CD4-positive, CD25-positive, alpha-beta regulatory T cell (primary cell): ENCODE data around the gene TTC9B. TPM values are rescaled to one million over a fixed set of nuclear protein-coding genes. Genes with fewer than 3 reads are reported as not detected.

ENCODE experiments used
- ATAC-seq, 2 donors: fragments of 150-1000 bp; cut with Tn5 transposase; one replicate each; pipeline ENCODE4 v1.10.0; 2021; ENCODE audit warnings: low read depth in 2 of 2, moderate number of reproducible peaks in 2 of 2, moderate library complexity in 1 of 2
- DNase-seq, 3 donors: peaks; one replicate each; pipeline versions ENCODE4 v3.0.0 to v3.0.0-alpha.2; 2012 to 2022; ENCODE audit warnings: mixed read lengths in 1 of 3
- H3K27ac ChIP-seq: one replicate; pipeline ENCODE4 v1.7.0; 2013; ENCODE audit warnings: mild to moderate bottlenecking, low read length; ENCODE audit not compliant: insufficient read depth, poor library complexity, severe bottlenecking
- H3K27me3 ChIP-seq: one replicate; pipeline ENCODE4 v1.7.0; 2013; ENCODE audit warnings: low read length; ENCODE audit not compliant: control insufficient read depth, insufficient read depth
- H3K36me3 ChIP-seq: one replicate; pipeline ENCODE4 v1.7.0; 2013; ENCODE audit warnings: mild to moderate bottlenecking, low read length, moderate library complexity; ENCODE audit not compliant: control insufficient read depth, insufficient read depth
- H3K4me1 ChIP-seq: 2 replicates; pipeline ENCODE4 v1.7.0; 2013; ENCODE audit warnings: mild to moderate bottlenecking, low read length; ENCODE audit not compliant: insufficient read depth, control insufficient read depth, poor library complexity, severe bottlenecking
- H3K4me3 ChIP-seq: one replicate; pipeline ENCODE4 v1.7.0; 2013; ENCODE audit warnings: low read depth, mild to moderate bottlenecking, low read length, moderate library complexity
- H3K9me3 ChIP-seq, 2 experiments: 1 replicate in 1 of 2; 2 replicates in 1 of 2; pipeline ENCODE4 v1.7.0; 2013; ENCODE audit warnings: low read length in 2 of 2, mild to moderate bottlenecking in 1 of 2, moderate library complexity in 1 of 2; ENCODE audit not compliant: control insufficient read depth in 2 of 2
- H3K27ac Mint-ChIP-seq, 3 donors: one replicate each; pipeline ENCODE4 v1.8.0; 2020 to 2022; ENCODE audit warnings: mild to moderate bottlenecking in 3 of 3, mixed read lengths in 3 of 3, moderate library complexity in 2 of 3
- H3K27me3 Mint-ChIP-seq: one replicate; pipeline ENCODE4 v1.8.0; 2022; ENCODE audit warnings: mild to moderate bottlenecking, mixed read lengths
- H3K36me3 Mint-ChIP-seq: one replicate; pipeline ENCODE4 v1.8.0; 2020; ENCODE audit warnings: mixed read lengths
- H3K4me1 Mint-ChIP-seq, 4 donors: one replicate each; pipeline ENCODE4 v1.8.0; 2020 to 2022; ENCODE audit warnings: mixed read lengths in 4 of 4, mild to moderate bottlenecking in 1 of 4
- H3K4me3 Mint-ChIP-seq, 4 donors: one replicate each; pipeline ENCODE4 v1.8.0; 2020 to 2022; ENCODE audit warnings: mild to moderate bottlenecking in 4 of 4, mixed read lengths in 4 of 4, moderate library complexity in 3 of 4
- H3K9me3 Mint-ChIP-seq, 7 donors: one replicate each; pipeline ENCODE4 v1.8.0; 2020 to 2022; ENCODE audit warnings: mixed read lengths in 7 of 7, mild to moderate bottlenecking in 3 of 7, moderate library complexity in 2 of 7
- polyA plus RNA-seq, 4 donors: library from polyadenylated mRNA; unstranded; fragments of 300-500 nt; fragmentation: Illumina TruSeq; gene quantifications; one replicate each; pipeline ENCODE4 v1.2.3, GENCODE V29; 2021
- total RNA-seq: library from RNA; stranded (reverse); gene quantifications from one replicate; pipeline ENCODE4 v1.2.3, GENCODE V29; 2022

The TTC9B gene
- total and polyA plus RNA-seq, 5 donors from 2014 or later = not detected

DNA sequence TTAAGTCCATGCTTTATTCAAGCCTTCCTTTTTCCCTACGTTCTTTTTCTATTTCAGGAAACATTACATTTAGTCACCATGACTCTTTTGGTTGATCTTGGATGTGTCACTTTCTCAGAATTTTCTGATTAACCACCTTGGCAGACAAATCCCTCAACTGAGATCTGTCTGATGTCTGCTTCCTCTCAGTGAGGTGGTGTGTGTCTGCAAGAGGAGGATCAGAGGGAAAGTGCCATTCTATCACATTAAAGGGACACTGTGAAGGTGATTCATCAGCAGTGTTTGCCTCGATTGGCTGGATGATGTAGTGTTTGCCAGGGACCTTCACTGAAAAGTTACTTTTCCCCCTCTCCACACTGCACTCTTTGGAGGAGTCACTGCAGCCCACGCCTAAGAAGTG lies 11.3 kb upstream of the TTC9B start:
- H3K27me3 Mint-ChIP-seq = peaks cover 36% of the 10 kb centered on the region
- no peak overlapping the region for H3K4me3 ChIP-seq
- peaks cover 11% of the 10 kb centered on the region for H3K27me3 ChIP-seq
- DNase-seq = no peak
- peaks cover 8 to 17% (median 10%) of the 10 kb centered on the region in 4 donors for H3K4me1 Mint-ChIP-seq
- H3K36me3 ChIP-seq = no peaks in the 10 kb centered on the region
- H3K36me3 Mint-ChIP-seq = no peaks in the 10 kb centered on the region
- no peak overlapping the region for H3K4me3 Mint-ChIP-seq
- H3K9me3 Mint-ChIP-seq = peaks cover 0 to 5% (median 3%) of the 10 kb centered on the region in 7 donors
- peak; percentile 43 to 44 for ATAC-seq
- peaks cover 0 to 2% of the 10 kb centered on the region in 2 experiments for H3K9me3 ChIP-seq
- no peak overlapping the region for H3K27ac Mint-ChIP-seq
- H3K27ac ChIP-seq = no peak overlapping the region
- peaks cover 10% of the 10 kb centered on the region for H3K4me1 ChIP-seq

DNA sequence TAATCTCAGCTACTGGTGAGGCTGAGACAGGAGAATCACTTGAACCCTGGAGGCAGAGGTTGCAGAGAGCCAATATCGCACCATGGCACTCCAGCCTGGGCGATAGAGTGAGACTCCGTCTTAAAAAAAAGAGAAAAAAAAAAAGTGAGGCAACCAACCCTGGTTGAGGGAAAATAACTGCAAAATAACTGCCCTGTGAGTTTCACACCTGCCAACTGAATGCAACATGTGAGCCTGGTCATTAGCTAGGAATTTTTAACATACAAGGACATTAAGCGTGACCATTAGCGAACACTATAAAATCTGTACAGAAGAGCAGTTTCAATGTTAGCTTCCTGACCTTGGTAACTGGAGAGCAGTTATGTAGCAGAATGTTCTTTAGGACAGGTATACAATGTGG lies 10.7 kb upstream of the TTC9B start:
- H3K36me3 Mint-ChIP-seq = no peaks in the 10 kb centered on the region
- peaks cover 8 to 17% (median 12%) of the 10 kb centered on the region in 4 donors for H3K4me1 Mint-ChIP-seq
- no peaks in the 10 kb centered on the region for H3K36me3 ChIP-seq
- peaks cover 10% of the 10 kb centered on the region for H3K4me1 ChIP-seq
- peaks cover 11% of the 10 kb centered on the region for H3K27me3 ChIP-seq
- DNase-seq (no peak), ATAC-seq (no peak)
- H3K4me3 ChIP-seq = no peak overlapping the region
- no peak overlapping the region for H3K27ac Mint-ChIP-seq
- no peak overlapping the region for H3K4me3 Mint-ChIP-seq
- peaks cover 0 to 5% (median 3%) of the 10 kb centered on the region in 7 donors for H3K9me3 Mint-ChIP-seq
- H3K27me3 Mint-ChIP-seq = peaks cover 36% of the 10 kb centered on the region
- H3K27ac ChIP-seq = no peak overlapping the region
- peaks cover 0 to 2% of the 10 kb centered on the region in 2 experiments for H3K9me3 ChIP-seq

DNA sequence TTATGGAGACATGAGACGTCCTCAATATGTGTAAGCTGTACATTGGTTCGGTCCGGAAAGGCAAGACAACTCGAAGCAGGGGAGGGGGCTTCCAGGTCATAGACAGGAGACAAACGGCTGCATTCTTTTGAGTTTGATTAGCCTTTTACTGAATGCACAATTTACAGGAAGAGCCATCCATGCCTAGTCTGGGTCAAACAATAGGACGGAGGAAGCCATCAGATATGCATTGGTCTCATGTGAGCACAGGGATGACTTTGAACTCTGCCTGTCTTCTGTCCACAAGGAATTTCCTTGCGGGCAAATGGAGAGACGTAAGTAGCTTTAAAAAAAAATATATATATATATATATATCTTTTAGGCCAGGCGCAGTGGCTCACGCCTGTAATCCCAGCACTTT lies 10.2 kb upstream of the TTC9B start:
- H3K9me3 Mint-ChIP-seq = peaks cover 0 to 5% (median 3%) of the 10 kb centered on the region in 7 donors
- H3K4me1 Mint-ChIP-seq = peaks cover 8 to 17% (median 12%) of the 10 kb centered on the region in 4 donors
- Histone ChIP-seq H3K4me1 (peaks cover 12% of the 10 kb centered on the region), H3K9me3 (peaks cover 0 to 2% of the 10 kb centered on the region in 2 experiments), H3K36me3 (no peaks in the 10 kb centered on the region), H3K27me3 (peaks cover 13% of the 10 kb centered on the region), H3K4me3 (no peak overlapping the region), H3K27ac (no peak overlapping the region)
- H3K27ac Mint-ChIP-seq = no peak overlapping the region
- ATAC-seq (no peak), DNase-seq (no peak)
- H3K27me3 Mint-ChIP-seq = peaks cover 36% of the 10 kb centered on the region
- H3K36me3 Mint-ChIP-seq = no peaks in the 10 kb centered on the region
- H3K4me3 Mint-ChIP-seq = no peak overlapping the region

DNA sequence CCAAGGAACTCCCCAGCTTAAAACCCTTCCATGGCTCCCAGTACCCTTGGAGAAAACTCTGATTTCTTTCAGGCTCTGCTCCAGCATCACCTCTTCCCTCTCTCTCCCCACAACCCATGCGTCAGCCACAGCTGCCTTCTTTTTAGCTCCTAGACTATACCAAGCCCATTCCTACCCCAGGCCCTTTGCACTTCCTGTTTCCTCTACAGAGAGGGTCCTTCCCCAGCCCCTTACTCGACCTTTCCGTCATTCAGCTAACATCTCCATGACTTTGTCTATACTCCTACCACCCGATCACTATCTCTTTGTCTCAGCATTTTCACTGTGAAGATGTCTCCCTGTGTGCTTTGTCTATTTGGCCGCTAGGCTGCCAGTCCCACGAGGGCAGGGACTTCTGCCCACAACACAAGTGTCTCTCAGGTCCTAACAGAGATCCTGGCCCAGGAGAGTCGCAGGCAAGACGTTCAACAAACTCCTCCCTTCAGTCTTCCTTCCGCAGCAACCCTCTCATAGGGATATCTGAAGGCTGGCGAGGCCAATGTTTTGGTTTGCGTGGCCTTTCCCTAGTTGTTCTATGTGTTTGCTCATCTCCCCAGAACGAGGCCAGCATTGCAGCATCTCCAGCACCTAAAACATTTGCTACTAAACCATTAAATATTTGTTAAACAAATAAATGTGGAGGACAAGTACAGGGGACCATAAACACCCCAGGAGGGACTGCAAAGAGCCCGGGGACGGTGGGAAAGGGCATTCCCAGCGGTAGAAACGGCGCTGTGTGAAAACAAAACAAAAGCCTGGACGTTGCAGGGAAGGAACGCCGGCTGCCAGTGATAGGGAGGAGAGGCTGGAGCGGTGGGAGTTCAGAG lies 7.5 kb upstream of the TTC9B start:
- H3K4me1 ChIP-seq = peaks cover 16% of the 10 kb centered on the region
- Mint-ChIP-seq H3K4me3 (peak overlapping the region; percentile 1 to 78 (median 32)), H3K36me3 (no peaks in the 10 kb centered on the region), H3K27ac (peak overlapping the region in 1 of 3 donors; percentile 22), H3K4me1 (peaks cover 13 to 20% (median 17%) of the 10 kb centered on the region in 4 donors), H3K27me3 (peaks cover 49% of the 10 kb centered on the region), H3K9me3 (peaks cover 0 to 9% (median 4%) of the 10 kb centered on the region in 7 donors)
- ATAC-seq (no peak), DNase-seq (no peak)
- H3K27ac ChIP-seq = no peak overlapping the region
- peaks cover 13% of the 10 kb centered on the region for H3K27me3 ChIP-seq
- no peaks in the 10 kb centered on the region for H3K36me3 ChIP-seq
- peaks cover 0 to 2% of the 10 kb centered on the region in 2 experiments for H3K9me3 ChIP-seq
- no peak overlapping the region for H3K4me3 ChIP-seq

DNA sequence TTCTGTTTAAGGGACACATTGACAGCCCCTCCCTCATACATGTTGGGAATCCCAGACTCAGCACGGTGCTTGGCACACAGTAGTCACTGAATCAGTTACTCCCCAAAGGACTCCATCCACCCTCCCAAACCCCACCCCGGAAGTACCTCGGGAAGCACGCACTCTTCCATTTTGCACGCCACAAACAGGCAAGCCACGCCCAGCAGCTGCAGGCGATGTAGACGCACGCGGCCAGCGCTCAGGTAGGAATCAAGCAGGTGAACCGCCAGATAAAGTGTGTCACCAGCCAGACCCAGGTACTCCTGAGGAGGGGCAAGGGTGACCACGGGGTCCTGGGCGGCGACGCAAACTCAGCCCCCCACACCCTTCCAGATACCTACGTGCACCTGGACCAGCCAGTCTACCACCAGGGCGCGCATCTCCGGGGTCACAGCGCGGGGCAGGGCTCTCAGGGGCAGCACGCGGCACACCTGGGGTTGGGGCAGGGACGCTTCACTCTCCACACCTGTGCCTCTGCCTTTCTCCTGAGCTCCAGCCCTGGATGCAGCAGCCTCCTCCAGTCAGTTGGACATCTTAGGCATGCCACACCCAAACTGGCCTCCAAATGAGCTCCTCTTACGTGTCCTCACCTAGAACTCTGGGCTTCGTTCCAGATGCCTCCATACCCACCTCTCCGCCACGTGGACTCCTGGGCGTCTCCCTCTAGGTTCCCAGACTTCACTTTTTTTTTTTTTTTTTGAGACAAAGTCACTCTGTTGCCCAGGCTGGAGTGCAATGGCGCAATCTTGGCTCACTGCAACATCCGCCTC lies 6.4 kb upstream of the TTC9B start:
- Mint-ChIP-seq H3K27ac (peak overlapping the region in 1 of 3 donors; percentile 98), H3K36me3 (no peaks in the 10 kb centered on the region), H3K4me1 (peaks cover 13 to 20% (median 17%) of the 10 kb centered on the region in 4 donors), H3K4me3 (peak overlapping the region in 1 of 4 donors; percentile 28), H3K27me3 (peaks cover 53% of the 10 kb centered on the region), H3K9me3 (peaks cover 0 to 9% (median 4%) of the 10 kb centered on the region in 7 donors)
- H3K9me3 ChIP-seq = peaks cover 0 to 2% of the 10 kb centered on the region in 2 experiments
- DNase-seq = no peak
- no peak for ATAC-seq
- H3K27me3 ChIP-seq = peaks cover 19% of the 10 kb centered on the region
- H3K4me1 ChIP-seq = peaks cover 16% of the 10 kb centered on the region
- H3K27ac ChIP-seq = no peak overlapping the region
- no peaks in the 10 kb centered on the region for H3K36me3 ChIP-seq
- no peak overlapping the region for H3K4me3 ChIP-seq

DNA sequence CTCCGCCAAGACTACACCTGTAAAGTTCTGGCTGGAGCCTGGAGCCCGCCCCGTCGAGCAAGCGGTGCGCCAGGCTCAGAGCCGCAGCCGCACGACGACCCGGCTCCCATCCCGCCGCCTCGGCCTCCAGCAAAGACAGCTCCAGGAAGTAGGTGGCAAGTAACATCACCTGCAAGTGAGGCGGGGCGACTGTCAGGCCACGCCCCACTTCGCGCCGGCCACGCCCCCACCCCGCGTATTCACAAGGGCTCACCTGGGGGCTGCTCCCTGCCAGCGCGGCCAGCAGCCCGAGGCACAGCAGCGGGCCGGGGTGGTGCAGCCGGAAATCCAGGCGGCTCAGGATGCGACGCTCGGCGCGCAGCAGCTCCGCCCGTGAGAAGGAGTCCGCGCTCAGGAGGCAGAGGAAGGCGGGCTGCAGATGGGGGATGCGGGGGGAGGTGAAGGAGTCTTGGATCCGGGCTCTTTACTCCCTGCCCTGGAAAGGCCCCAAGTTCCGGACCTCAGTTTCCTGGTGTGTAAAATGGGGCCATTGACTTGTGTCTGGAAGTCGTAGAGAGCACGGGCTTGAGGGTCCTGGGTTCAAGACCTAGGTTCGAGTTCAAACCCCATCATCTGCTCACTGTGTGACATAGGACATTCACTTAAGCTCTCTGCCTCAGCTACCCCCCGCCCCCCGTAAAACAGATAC lies 5.1 kb upstream of the TTC9B start:
- Histone ChIP-seq H3K27ac (no peak overlapping the region), H3K4me1 (peaks cover 16% of the 10 kb centered on the region), H3K27me3 (peaks cover 23% of the 10 kb centered on the region), H3K9me3 (peaks cover 0 to 2% of the 10 kb centered on the region in 2 experiments), H3K36me3 (no peaks in the 10 kb centered on the region), H3K4me3 (no peak overlapping the region)
- ATAC-seq (no peak), DNase-seq (peak; percentile 28 to 42 (median 39))
- Mint-ChIP-seq H3K27ac (no peak overlapping the region), H3K9me3 (peaks cover 0 to 9% (median 4%) of the 10 kb centered on the region in 7 donors), H3K4me1 (peaks cover 13 to 24% (median 15%) of the 10 kb centered on the region in 4 donors), H3K4me3 (no peak overlapping the region), H3K36me3 (no peaks in the 10 kb centered on the region), H3K27me3 (peaks cover 62% of the 10 kb centered on the region)
